Osteocyte (in vitro differentiated cells): ENCODE results near the gene LARGE1. TPM values are rescaled to one million over a fixed set of nuclear protein-coding genes. Genes with fewer than 3 reads are reported as not detected.
A peak's percentile ranks its signal among the peaks of the same experiment; 100 is the strongest.

Source experiments
- DNase-seq: peaks from one replicate; pipeline ENCODE4 v3.0.0; 2021; ENCODE audit warnings: mixed read lengths; ENCODE audit not compliant: unreplicated experiment; ENCODE audit errors: extremely low spot score
- H3K27ac Mint-ChIP-seq: one replicate; pipeline ENCODE4 v1.8.0; 2021; ENCODE audit warnings: mild to moderate bottlenecking, mixed read lengths; ENCODE audit not compliant: unreplicated experiment
- H3K27me3 Mint-ChIP-seq: one replicate; pipeline ENCODE4 v1.8.0; 2021; ENCODE audit warnings: mixed read lengths; ENCODE audit not compliant: unreplicated experiment
- H3K36me3 Mint-ChIP-seq: one replicate; pipeline ENCODE4 v1.8.0; 2021; ENCODE audit warnings: mixed read lengths; ENCODE audit not compliant: unreplicated experiment
- H3K4me1 Mint-ChIP-seq: one replicate; pipeline ENCODE4 v1.8.0; 2021; ENCODE audit warnings: mixed read lengths; ENCODE audit not compliant: unreplicated experiment
- H3K4me3 Mint-ChIP-seq: one replicate; pipeline ENCODE4 v1.8.0; 2021; ENCODE audit warnings: mild to moderate bottlenecking, moderate library complexity, mixed read lengths; ENCODE audit not compliant: unreplicated experiment
- H3K9me3 Mint-ChIP-seq: one replicate; pipeline ENCODE4 v1.8.0; 2021; ENCODE audit warnings: mixed read lengths; ENCODE audit not compliant: unreplicated experiment
- total RNA-seq: library from RNA; stranded (reverse); gene quantifications from 2 replicates; pipeline ENCODE4 v1.2.1, GENCODE V29; 2021
- TF ChIP-seq, protein P1 (sequence below): fragments of 200-600 bp; sonication (generic); IDR thresholded peaks from 2 replicates; pipeline ENCODE4 v1.5.0; 2021; ENCODE audit warnings: antibody characterized with exemption, mild to moderate bottlenecking, moderate library complexity

The LARGE1 gene
- total RNA-seq, 1 donor from 2014 or later = 17.6 TPM

DNA sequence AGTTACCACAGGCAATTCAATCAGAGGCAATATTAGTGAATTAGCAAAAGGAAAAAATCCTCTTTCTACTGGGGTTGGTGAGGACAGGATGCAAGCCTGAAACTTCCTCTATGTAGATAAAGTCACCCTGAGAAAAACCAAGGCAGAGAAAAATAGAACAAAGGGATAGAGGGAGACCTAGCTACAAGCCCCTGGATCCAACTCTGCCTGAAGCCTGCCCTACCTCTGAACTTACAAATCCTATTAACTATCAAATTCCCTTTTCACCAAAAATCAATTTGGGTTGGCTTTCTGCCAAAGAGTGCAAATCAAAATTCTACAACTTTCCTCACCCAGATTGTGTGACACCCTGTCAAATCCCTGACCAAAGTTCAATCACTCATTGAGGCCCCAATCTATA lies 161.3 kb downstream of the LARGE1 start:
- DNase-seq = no peak
- Mint-ChIP-seq H3K36me3 (peaks cover 4% of the 10 kb centered on the region), H3K9me3 (no peaks in the 10 kb centered on the region), H3K4me1 (no peaks in the 10 kb centered on the region), H3K4me3 (no peak overlapping the region), H3K27me3 (no peaks in the 10 kb centered on the region), H3K27ac (no peak overlapping the region)
- TF ChIP-seq, protein P1, sequence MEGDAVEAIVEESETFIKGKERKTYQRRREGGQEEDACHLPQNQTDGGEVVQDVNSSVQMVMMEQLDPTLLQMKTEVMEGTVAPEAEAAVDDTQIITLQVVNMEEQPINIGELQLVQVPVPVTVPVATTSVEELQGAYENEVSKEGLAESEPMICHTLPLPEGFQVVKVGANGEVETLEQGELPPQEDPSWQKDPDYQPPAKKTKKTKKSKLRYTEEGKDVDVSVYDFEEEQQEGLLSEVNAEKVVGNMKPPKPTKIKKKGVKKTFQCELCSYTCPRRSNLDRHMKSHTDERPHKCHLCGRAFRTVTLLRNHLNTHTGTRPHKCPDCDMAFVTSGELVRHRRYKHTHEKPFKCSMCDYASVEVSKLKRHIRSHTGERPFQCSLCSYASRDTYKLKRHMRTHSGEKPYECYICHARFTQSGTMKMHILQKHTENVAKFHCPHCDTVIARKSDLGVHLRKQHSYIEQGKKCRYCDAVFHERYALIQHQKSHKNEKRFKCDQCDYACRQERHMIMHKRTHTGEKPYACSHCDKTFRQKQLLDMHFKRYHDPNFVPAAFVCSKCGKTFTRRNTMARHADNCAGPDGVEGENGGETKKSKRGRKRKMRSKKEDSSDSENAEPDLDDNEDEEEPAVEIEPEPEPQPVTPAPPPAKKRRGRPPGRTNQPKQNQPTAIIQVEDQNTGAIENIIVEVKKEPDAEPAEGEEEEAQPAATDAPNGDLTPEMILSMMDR = no peak

DNA sequence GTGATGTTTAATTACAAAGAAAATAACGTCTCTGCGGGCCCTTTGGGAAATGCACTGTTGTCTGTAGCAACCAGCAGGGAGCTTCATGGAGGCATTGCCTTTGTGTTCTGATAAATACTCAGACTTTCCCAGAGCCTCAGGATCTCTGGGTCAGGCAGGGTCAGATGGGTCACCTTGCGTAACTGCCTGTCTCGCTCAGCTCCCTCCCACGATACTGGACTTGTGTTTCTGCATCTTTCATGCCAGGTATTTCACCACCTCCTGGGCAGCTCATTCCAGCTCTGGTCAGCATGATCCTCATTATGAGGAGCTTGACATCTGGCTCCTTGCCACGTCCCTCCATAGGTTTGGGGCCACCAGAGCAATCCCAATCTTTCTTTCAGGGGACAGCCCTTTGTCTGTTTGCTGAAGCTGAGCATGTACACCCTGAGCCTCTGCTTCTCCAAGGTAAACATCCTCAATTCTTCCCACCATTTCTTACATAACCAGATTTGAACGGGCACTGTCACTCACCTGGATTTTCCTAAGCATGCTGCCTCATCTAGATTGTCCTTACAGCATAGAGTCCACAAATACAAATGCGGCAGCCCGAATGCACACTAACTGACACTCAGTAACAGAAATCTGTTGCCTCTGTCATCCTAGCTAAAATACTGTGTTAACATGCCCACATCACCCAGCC lies 162.3 kb downstream of the LARGE1 start:
- Mint-ChIP-seq H3K4me3 (no peak overlapping the region), H3K27ac (no peak overlapping the region), H3K9me3 (no peaks in the 10 kb centered on the region)

DNA sequence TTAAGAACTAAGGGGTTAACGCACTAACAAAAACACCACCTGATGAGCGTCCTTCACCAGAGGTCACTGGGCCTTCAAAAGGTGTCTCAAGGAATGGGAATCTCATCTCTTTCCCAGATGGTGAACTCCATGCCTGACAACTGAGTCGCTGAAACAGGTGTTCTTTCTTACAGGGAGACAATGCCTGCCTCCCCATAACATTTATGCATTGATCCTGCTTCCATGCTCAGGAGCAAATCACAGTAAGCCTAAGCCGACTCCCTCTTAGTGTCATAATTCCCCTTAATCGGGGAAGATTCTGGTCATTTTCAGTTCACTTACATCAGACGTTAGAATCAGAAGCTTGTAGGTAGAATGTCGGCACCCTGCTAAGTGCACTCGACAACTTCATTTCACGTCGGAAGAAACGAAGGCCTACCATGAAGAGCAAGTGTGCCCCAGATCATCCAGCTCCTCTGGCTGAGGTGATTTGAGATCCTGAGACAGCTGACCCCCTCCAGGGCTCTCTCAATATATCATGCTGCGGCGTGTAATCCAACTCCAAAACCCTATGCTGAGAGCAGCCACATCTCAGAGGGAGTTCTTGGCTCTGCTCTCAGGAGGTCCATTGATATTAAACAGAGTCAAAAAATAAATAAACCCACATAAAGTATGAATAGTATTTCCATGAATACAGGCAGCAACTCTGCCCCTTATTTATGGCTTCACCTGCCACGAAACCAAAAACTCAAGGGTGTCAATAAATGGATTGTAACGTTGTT lies 163.1 kb downstream of the LARGE1 start:
- TF ChIP-seq, protein P1 = no peak
- Mint-ChIP-seq H3K27ac (no peak overlapping the region), H3K4me1 (no peaks in the 10 kb centered on the region), H3K36me3 (peaks cover 4% of the 10 kb centered on the region), H3K4me3 (no peak overlapping the region), H3K9me3 (no peaks in the 10 kb centered on the region), H3K27me3 (no peaks in the 10 kb centered on the region)
- no peak for DNase-seq

More for the DNA sequence above, 162.3 kb downstream of the LARGE1 start:
- Mint-ChIP-seq H3K4me1 (no peaks in the 10 kb centered on the region), H3K27me3 (no peaks in the 10 kb centered on the region), H3K36me3 (peaks cover 4% of the 10 kb centered on the region)
- no peak for DNase-seq
- TF ChIP-seq, protein P1 = no peak

DNA sequence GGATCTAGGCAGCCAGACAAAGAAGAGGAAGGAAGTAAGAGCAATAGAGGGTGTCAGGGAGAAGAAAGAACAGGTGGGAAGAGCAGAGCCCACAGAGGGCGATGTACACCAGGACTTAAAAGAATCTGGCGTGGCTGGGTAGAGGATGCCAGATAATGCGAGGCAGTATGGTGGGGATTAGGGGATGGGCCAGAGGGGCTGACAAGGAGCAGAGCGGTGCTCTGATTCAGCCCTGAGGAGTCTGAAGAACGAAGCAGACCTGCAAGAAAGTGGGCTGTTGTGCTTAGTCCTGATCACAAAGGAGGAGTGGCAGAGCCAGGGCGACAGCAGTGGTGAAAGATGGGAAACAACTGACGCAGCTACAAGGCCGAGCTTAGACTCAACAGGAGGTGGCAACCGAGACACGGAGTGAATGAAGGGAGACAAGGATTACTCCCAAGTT lies 163.7 kb downstream of the LARGE1 start:
- TF ChIP-seq, protein P1 = peak; percentile 7
- Mint-ChIP-seq H3K36me3 (peaks cover 4% of the 10 kb centered on the region), H3K4me1 (no peaks in the 10 kb centered on the region), H3K4me3 (no peak overlapping the region), H3K27me3 (no peaks in the 10 kb centered on the region), H3K27ac (no peak overlapping the region), H3K9me3 (no peaks in the 10 kb centered on the region)
- DNase-seq = no peak

DNA sequence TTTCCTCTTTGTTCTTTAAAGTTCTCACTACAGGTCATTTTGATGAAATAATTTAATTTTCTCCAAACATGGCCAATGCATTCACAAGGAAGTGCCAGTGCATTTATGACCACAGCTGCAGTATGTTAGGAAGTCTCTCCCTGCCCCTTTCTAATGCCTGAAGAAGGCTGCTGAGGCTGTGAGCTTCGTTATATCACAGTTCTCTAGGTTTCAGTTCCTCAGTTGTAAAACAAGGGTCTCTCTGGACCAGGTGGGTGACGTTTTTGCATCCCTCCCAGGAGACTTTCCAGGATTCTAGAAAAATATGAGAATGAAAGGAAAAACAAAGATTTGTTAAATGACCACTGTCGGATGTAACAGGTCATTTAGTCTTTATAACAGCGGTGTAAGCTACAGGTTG lies 171.6 kb downstream of the LARGE1 start:
- Mint-ChIP-seq H3K27ac (no peak overlapping the region), H3K9me3 (no peaks in the 10 kb centered on the region), H3K4me1 (no peaks in the 10 kb centered on the region), H3K36me3 (no peaks in the 10 kb centered on the region), H3K27me3 (no peaks in the 10 kb centered on the region), H3K4me3 (no peak overlapping the region)
- TF ChIP-seq, protein P1 = no peak
- no peak for DNase-seq
